Fibroblast of lung (primary cell): ENCODE data around the gene EYS. TPM values are rescaled to one million over a fixed set of nuclear protein-coding genes. Genes with fewer than 3 reads are reported as not detected.
A peak's percentile ranks its signal among the peaks of the same experiment; 100 is the strongest.

Experiments used
- DNase-seq, 2 donors: peaks; one replicate each; pipeline versions ENCODE4 v3.0.0 to v3.0.0-alpha.2; 2010; ENCODE audit warnings: low read depth in 2 of 2
- H2AFZ ChIP-seq: 2 replicates; pipeline ENCODE4 v1.5.1; 2012; ENCODE audit warnings: low read length, control low read depth, inconsistent platforms
- H3K27ac ChIP-seq: 2 replicates; pipeline ENCODE4 v1.5.1; 2011; ENCODE audit warnings: low read length, control low read depth; ENCODE audit not compliant: insufficient read depth
- H3K27me3 ChIP-seq: 2 replicates; pipeline ENCODE4 v1.5.1; 2011; ENCODE audit warnings: mild to moderate bottlenecking, low read length; ENCODE audit not compliant: control insufficient read depth, insufficient read depth
- H3K36me3 ChIP-seq: 2 replicates; pipeline ENCODE4 v1.5.1; 2011; ENCODE audit warnings: low read length; ENCODE audit not compliant: control insufficient read depth, insufficient read depth
- H3K4me1 ChIP-seq: 2 replicates; pipeline ENCODE4 v1.5.1; 2011; ENCODE audit warnings: low read length; ENCODE audit not compliant: control insufficient read depth, insufficient read depth; ENCODE audit errors: extremely low read depth
- H3K4me2 ChIP-seq: 2 replicates; pipeline ENCODE4 v1.5.1; 2011; ENCODE audit warnings: low read length, control low read depth; ENCODE audit not compliant: insufficient read depth; ENCODE audit errors: extremely low read depth
- H3K4me3 ChIP-seq, 4 experiments: fragments of 200-600 bp in 1 of 4; sonication (generic) in 1 of 4; replicated peaks in 1 of 4; 2 replicates each; pipeline ENCODE4 v1.5.1; 2011 to 2016; ENCODE audit warnings: low read length in 4 of 4, low read depth in 3 of 4, mild to moderate bottlenecking in 3 of 4, control low read depth in 2 of 4, inconsistent platforms in 1 of 4, mixed read lengths in 1 of 4; ENCODE audit not compliant: insufficient read depth in 1 of 4; ENCODE audit errors: control extremely low read depth in 1 of 4
- H3K79me2 ChIP-seq: 2 replicates; pipeline ENCODE4 v1.5.1; 2012; ENCODE audit warnings: mild to moderate bottlenecking, low read length, inconsistent platforms; ENCODE audit not compliant: control insufficient read depth, insufficient read depth
- H3K9ac ChIP-seq: 2 replicates; pipeline ENCODE4 v1.5.1; 2011; ENCODE audit warnings: mild to moderate bottlenecking, low read length, control low read depth; ENCODE audit not compliant: insufficient read depth
- H3K9me3 ChIP-seq: 2 replicates; pipeline ENCODE4 v1.5.1; 2012; ENCODE audit warnings: low read depth, low read length; ENCODE audit not compliant: control insufficient read depth, insufficient read depth
- H4K20me1 ChIP-seq: 2 replicates; pipeline ENCODE4 v1.5.1; 2011; ENCODE audit warnings: low read length; ENCODE audit not compliant: control insufficient read depth, insufficient read depth; ENCODE audit errors: extremely low read depth
- CTCF ChIP-seq, 2 donors: IDR thresholded peaks in 1 of 2; conservative IDR thresholded peaks in 1 of 2; 1 replicate in 1 of 2; 2 replicates in 1 of 2; pipeline ENCODE4 v1.5.1; 2011 to 2012; ENCODE audit warnings: low read length in 2 of 2, control low read depth in 1 of 2, inconsistent platforms in 1 of 2, low read depth in 1 of 2, mild to moderate bottlenecking in 1 of 2
- EZH2 ChIP-seq: IDR thresholded peaks from 2 replicates; pipeline ENCODE4 v1.5.1; 2012; ENCODE audit warnings: low read length, control low read depth, mild to moderate bottlenecking; ENCODE audit errors: missing control alignments
- polyA plus RNA-seq, 2 donors: library from polyadenylated mRNA; depleted of rRNA in 1 of 2; stranded (reverse) in 1 of 2; unstranded in 1 of 2; fragments of >200 nt; gene quantifications; 2 replicates each; pipeline ENCODE4 v1.2.1, GENCODE V29; 2011 to 2012; ENCODE audit warnings: missing spikeins in 1 of 2
- total RNA-seq: library from RNA; depleted of rRNA; stranded (reverse); fragments of >200 nt; gene quantifications from 2 replicates; pipeline ENCODE4 v1.2.1, GENCODE V29; 2014

EYS gene
- total and polyA plus RNA-seq, 2 donors (not counting 1 experiment from before 2014, with no cell fraction given), result under 0.01 TPM; not detected in 1

GRCh38 chr6:63985223-63985622 lies 1721.8 kb downstream of the EYS start:
- no peak for TF ChIP-seq CTCF (conservative IDR thresholded peaks at IDR 0.05 in 1 of 2, IDR thresholded peaks at IDR 0.05 in 1 of 2; ENCODE audit: low read depth in 1 of 2, low read length in 2 of 2)
- no peak for TF ChIP-seq EZH2
- H2AFZ ChIP-seq, result no peak overlapping the region

GRCh38 chr6:63975699-63976098 lies 1731.3 kb downstream of the EYS start:
- Histone ChIP-seq H3K9me3 (no peaks in the 10 kb centered on the region), H3K4me1 (no peaks in the 10 kb centered on the region), H3K4me2 (no peak overlapping the region), H3K79me2 (no peaks in the 10 kb centered on the region), H3K4me3 (no peak overlapping the region), H4K20me1 (no peaks in the 10 kb centered on the region), H2AFZ (no peak overlapping the region), H3K27me3 (no peaks in the 10 kb centered on the region), H3K36me3 (no peaks in the 10 kb centered on the region), H3K9ac (no peak overlapping the region), H3K27ac (no peak overlapping the region)
- peak in 1 of 2 donors; percentile 17 for DNase-seq
- no peak for TF ChIP-seq EZH2

More at GRCh38 chr6:63985223-63985622, 1721.8 kb downstream of the EYS start:
- H3K4me1 ChIP-seq, result no peaks in the 10 kb centered on the region
- no peak overlapping the region for H3K4me3 ChIP-seq
- no peak overlapping the region for H3K9ac ChIP-seq
- no peak overlapping the region for H3K4me2 ChIP-seq
- no peaks in the 10 kb centered on the region for H3K36me3 ChIP-seq
- H3K27me3 ChIP-seq, result no peaks in the 10 kb centered on the region
- DNase-seq, result peak in 1 of 2 donors; percentile 37
- no peak overlapping the region for H3K27ac ChIP-seq
- no peaks in the 10 kb centered on the region for H4K20me1 ChIP-seq
- H3K9me3 ChIP-seq, result no peaks in the 10 kb centered on the region
- H3K79me2 ChIP-seq, result no peaks in the 10 kb centered on the region

GRCh38 chr6:63968650-63969049 lies 1738.4 kb downstream of the EYS start:
- no peak for TF ChIP-seq CTCF (conservative IDR thresholded peaks at IDR 0.05 in 1 of 2, IDR thresholded peaks at IDR 0.05 in 1 of 2; ENCODE audit: low read depth in 1 of 2, low read length in 2 of 2)
- no peak for TF ChIP-seq EZH2
- H2AFZ ChIP-seq, result no peak overlapping the region
- no peak overlapping the region for H3K4me2 ChIP-seq
- H3K27me3 ChIP-seq, result no peaks in the 10 kb centered on the region
- no peak overlapping the region for H3K27ac ChIP-seq
- no peak overlapping the region for H3K4me3 ChIP-seq
- no peaks in the 10 kb centered on the region for H3K4me1 ChIP-seq
- no peaks in the 10 kb centered on the region for H3K79me2 ChIP-seq
- no peaks in the 10 kb centered on the region for H4K20me1 ChIP-seq
- no peaks in the 10 kb centered on the region for H3K36me3 ChIP-seq
- DNase-seq, result no peak
- no peaks in the 10 kb centered on the region for H3K9me3 ChIP-seq
- H3K9ac ChIP-seq, result no peak overlapping the region
